ENCODE data around the gene CDHR5. TPM values are rescaled to one million over a fixed set of nuclear protein-coding genes. Genes with fewer than 3 reads are reported as not detected.

The CDHR5 gene
- total and polyA plus RNA-seq, 2 donors from 2014 or later: 7.0 to 45.6 TPM

DNA sequence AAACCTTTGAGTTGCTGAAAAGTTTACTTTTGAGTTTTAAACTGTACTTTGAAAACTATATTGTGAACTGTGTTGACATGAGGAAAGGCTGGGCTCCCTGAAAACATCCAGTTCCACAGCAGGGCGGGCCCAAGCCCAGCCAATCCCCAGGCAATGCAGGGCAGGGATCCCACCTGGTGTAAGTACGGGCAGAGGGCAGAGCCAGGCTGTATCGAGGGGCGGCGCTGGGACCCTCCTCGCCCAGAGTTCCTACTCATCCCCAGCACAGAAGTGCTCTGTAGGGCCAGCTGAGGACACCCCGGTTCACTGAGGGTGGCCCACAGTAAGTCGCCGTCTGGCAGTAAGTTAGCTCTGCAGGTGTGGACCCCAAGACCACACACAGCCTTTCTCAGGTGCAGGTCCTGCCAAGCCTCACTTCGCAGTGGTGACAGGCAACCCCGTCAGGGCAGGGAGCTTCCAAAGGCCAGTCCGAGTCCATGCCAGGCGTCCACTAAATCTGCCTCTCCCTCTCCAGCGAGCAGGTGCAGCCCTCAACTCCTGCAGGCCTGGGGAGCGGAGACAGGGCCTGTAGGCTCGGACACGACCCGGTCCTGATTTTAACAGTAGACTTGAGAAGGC, 57.6 kb downstream of the CDHR5 start:
- H3K27me3 ChIP-seq (ENCODE audit: control insufficient read depth, insufficient read depth, low read length): no peaks in the 10 kb centered on the region
- intact Hi-C loops (cut with DNase I): no loop called here
- H3K9ac ChIP-seq (ENCODE audit: low read length in 3 of 3): peak overlapping the region in 1 of 3 donors; percentile 55
- H3K4me3 ChIP-seq (ENCODE audit: low read length in 3 of 3): no peak overlapping the region
- no peak for FAIRE-seq
- TF ChIP-seq, protein P1, sequence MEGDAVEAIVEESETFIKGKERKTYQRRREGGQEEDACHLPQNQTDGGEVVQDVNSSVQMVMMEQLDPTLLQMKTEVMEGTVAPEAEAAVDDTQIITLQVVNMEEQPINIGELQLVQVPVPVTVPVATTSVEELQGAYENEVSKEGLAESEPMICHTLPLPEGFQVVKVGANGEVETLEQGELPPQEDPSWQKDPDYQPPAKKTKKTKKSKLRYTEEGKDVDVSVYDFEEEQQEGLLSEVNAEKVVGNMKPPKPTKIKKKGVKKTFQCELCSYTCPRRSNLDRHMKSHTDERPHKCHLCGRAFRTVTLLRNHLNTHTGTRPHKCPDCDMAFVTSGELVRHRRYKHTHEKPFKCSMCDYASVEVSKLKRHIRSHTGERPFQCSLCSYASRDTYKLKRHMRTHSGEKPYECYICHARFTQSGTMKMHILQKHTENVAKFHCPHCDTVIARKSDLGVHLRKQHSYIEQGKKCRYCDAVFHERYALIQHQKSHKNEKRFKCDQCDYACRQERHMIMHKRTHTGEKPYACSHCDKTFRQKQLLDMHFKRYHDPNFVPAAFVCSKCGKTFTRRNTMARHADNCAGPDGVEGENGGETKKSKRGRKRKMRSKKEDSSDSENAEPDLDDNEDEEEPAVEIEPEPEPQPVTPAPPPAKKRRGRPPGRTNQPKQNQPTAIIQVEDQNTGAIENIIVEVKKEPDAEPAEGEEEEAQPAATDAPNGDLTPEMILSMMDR (IDR thresholded peaks at IDR 0.05; ENCODE audit: borderline replicate concordance, extremely low read depth, insufficient read depth): no peak
- peak overlapping the region; percentile 9 to 57 for H3K27ac ChIP-seq (ENCODE audit: low read depth in 2 of 2, low read length in 2 of 2)
- peak in 1 of 5 donors; percentile 73 for DNase-seq
- H3K4me1 ChIP-seq (ENCODE audit: control insufficient read depth in 2 of 3, insufficient read depth in 2 of 3, low read depth in 1 of 3, low read length in 3 of 3): peaks cover 0 to 29% (median 5%) of the 10 kb centered on the region in 3 donors
- no peaks in the 10 kb centered on the region for H3K9me3 ChIP-seq (ENCODE audit: control insufficient read depth in 2 of 3, insufficient read depth in 1 of 3, low read length in 3 of 3)
- H3K36me3 ChIP-seq (ENCODE audit: control insufficient read depth in 2 of 3, insufficient read depth in 3 of 3, low read length in 3 of 3): peaks cover 0 to 4% (median 0%) of the 10 kb centered on the region in 3 donors

Small RNA genes lying within 50 kb of the gene (microRNA-seq; reads per million reads assigned to microRNA genes)
- 118 reads per million, percentile 54 among the genes with 10 or more reads in this experiment for gene MIR210

Other genes starting within 250 kb of the CDHR5 start
- 3.6 TPM for gene PKP3, start 230.7 kb downstream of the CDHR5 start, total RNA-seq
- gene PKP3, start 230.7 kb downstream of the CDHR5 start, polyA plus RNA-seq (ENCODE audit: insufficient read depth, low read depth, low replicate concordance): 1.9 TPM
- gene SIGIRR, start 210.0 kb downstream of the CDHR5 start, total RNA-seq: 89.1 TPM
- gene SIGIRR, start 210.0 kb downstream of the CDHR5 start, polyA plus RNA-seq (ENCODE audit: insufficient read depth, low read depth, low replicate concordance): 181 TPM
- 21.8 TPM for gene ANO9, start 182.9 kb downstream of the CDHR5 start, total RNA-seq
- 11.3 TPM for gene ANO9, start 182.9 kb downstream of the CDHR5 start, polyA plus RNA-seq (ENCODE audit: insufficient read depth, low read depth, low replicate concordance)
- 28.5 TPM for gene PTDSS2, start 174.7 kb downstream of the CDHR5 start, total RNA-seq
- 37.7 TPM for gene PTDSS2, start 174.7 kb downstream of the CDHR5 start, polyA plus RNA-seq (ENCODE audit: insufficient read depth, low read depth, low replicate concordance)
- 191 TPM for gene RNH1, start 117.7 kb downstream of the CDHR5 start, total RNA-seq
- gene RNH1, start 117.7 kb downstream of the CDHR5 start, polyA plus RNA-seq (ENCODE audit: insufficient read depth, low read depth, low replicate concordance): 171 TPM
- gene HRAS, start 89.4 kb downstream of the CDHR5 start, total RNA-seq: 66.1 TPM
- gene HRAS, start 89.4 kb downstream of the CDHR5 start, polyA plus RNA-seq (ENCODE audit: insufficient read depth, low read depth, low replicate concordance): 100 TPM
- gene LRRC56, start 87.4 kb downstream of the CDHR5 start, total RNA-seq: 7.7 TPM
- gene LRRC56, start 87.4 kb downstream of the CDHR5 start, polyA plus RNA-seq (ENCODE audit: insufficient read depth, low read depth, low replicate concordance): 1.2 TPM
- gene LMNTD2, start 64.2 kb downstream of the CDHR5 start, total RNA-seq: 8.0 TPM
- 6.2 TPM for gene LMNTD2, start 64.2 kb downstream of the CDHR5 start, polyA plus RNA-seq (ENCODE audit: insufficient read depth, low read depth, low replicate concordance)
- 106 TPM for gene RASSF7, start 64.0 kb downstream of the CDHR5 start, total RNA-seq
- 108 TPM for gene RASSF7, start 64.0 kb downstream of the CDHR5 start, polyA plus RNA-seq (ENCODE audit: insufficient read depth, low read depth, low replicate concordance)
- gene PHRF1, start 48.5 kb downstream of the CDHR5 start, total RNA-seq: 30.9 TPM
- 7.5 TPM for gene PHRF1, start 48.5 kb downstream of the CDHR5 start, polyA plus RNA-seq (ENCODE audit: insufficient read depth, low read depth, low replicate concordance)
- 36.7 TPM for gene IRF7, start 9.0 kb downstream of the CDHR5 start, total RNA-seq
- gene IRF7, start 9.0 kb downstream of the CDHR5 start, polyA plus RNA-seq (ENCODE audit: insufficient read depth, low read depth, low replicate concordance): 21.5 TPM
- gene SCT, start 2.2 kb upstream of the CDHR5 start, total RNA-seq: not detected
- not detected for gene SCT, start 2.2 kb upstream of the CDHR5 start, polyA plus RNA-seq (ENCODE audit: insufficient read depth, low read depth, low replicate concordance)
- 1.1 TPM for gene DRD4, start 12.3 kb upstream of the CDHR5 start, total RNA-seq
- gene DRD4, start 12.3 kb upstream of the CDHR5 start, polyA plus RNA-seq (ENCODE audit: insufficient read depth, low read depth, low replicate concordance): 0.47 TPM
- gene DEAF1, start 70.3 kb upstream of the CDHR5 start, total RNA-seq: 54.5 TPM
- gene DEAF1, start 70.3 kb upstream of the CDHR5 start, polyA plus RNA-seq (ENCODE audit: insufficient read depth, low read depth, low replicate concordance): 30.2 TPM
- 38.6 TPM for gene TMEM80, start 70.9 kb upstream of the CDHR5 start, total RNA-seq
- gene TMEM80, start 70.9 kb upstream of the CDHR5 start, polyA plus RNA-seq (ENCODE audit: insufficient read depth, low read depth, low replicate concordance): 36.2 TPM
- gene EPS8L2, start 81.3 kb upstream of the CDHR5 start, total RNA-seq: 287 TPM
- gene EPS8L2, start 81.3 kb upstream of the CDHR5 start, polyA plus RNA-seq (ENCODE audit: insufficient read depth, low read depth, low replicate concordance): 199 TPM
- gene TALDO1, start 122.5 kb upstream of the CDHR5 start, total RNA-seq: 175 TPM
- 312 TPM for gene TALDO1, start 122.5 kb upstream of the CDHR5 start, polyA plus RNA-seq (ENCODE audit: insufficient read depth, low read depth, low replicate concordance)
- 66.2 TPM for gene GATD1, start 152.5 kb upstream of the CDHR5 start, total RNA-seq
- 38.3 TPM for gene GATD1, start 152.5 kb upstream of the CDHR5 start, polyA plus RNA-seq (ENCODE audit: insufficient read depth, low read depth, low replicate concordance)
- gene CEND1, start 165.1 kb upstream of the CDHR5 start, total RNA-seq: 0.16 TPM
- 3.6 TPM for gene CEND1, start 165.1 kb upstream of the CDHR5 start, polyA plus RNA-seq (ENCODE audit: insufficient read depth, low read depth, low replicate concordance)
- 17.8 TPM for gene SLC25A22, start 173.3 kb upstream of the CDHR5 start, total RNA-seq
- gene SLC25A22, start 173.3 kb upstream of the CDHR5 start, polyA plus RNA-seq (ENCODE audit: insufficient read depth, low read depth, low replicate concordance): 14.3 TPM
- gene PIDD1, start 180.3 kb upstream of the CDHR5 start, total RNA-seq: 16.5 TPM
- 9.1 TPM for gene PIDD1, start 180.3 kb upstream of the CDHR5 start, polyA plus RNA-seq (ENCODE audit: insufficient read depth, low read depth, low replicate concordance)
- 1,544 TPM for gene RPLP2, start 185.0 kb upstream of the CDHR5 start, total RNA-seq
- gene RPLP2, start 185.0 kb upstream of the CDHR5 start, polyA plus RNA-seq (ENCODE audit: insufficient read depth, low read depth, low replicate concordance): 1,997 TPM
- 173 TPM for gene PNPLA2, start 194.0 kb upstream of the CDHR5 start, total RNA-seq
- gene PNPLA2, start 194.0 kb upstream of the CDHR5 start, polyA plus RNA-seq (ENCODE audit: insufficient read depth, low read depth, low replicate concordance): 67.9 TPM
- gene CRACR2B, start 203.0 kb upstream of the CDHR5 start, total RNA-seq: 22.6 TPM
- 16.5 TPM for gene CRACR2B, start 203.0 kb upstream of the CDHR5 start, polyA plus RNA-seq (ENCODE audit: insufficient read depth, low read depth, low replicate concordance)
- gene CD151, start 208.0 kb upstream of the CDHR5 start, total RNA-seq: 476 TPM
- 379 TPM for gene CD151, start 208.0 kb upstream of the CDHR5 start, polyA plus RNA-seq (ENCODE audit: insufficient read depth, low read depth, low replicate concordance)
- gene POLR2L, start 217.6 kb upstream of the CDHR5 start, total RNA-seq: 107 TPM
- 376 TPM for gene POLR2L, start 217.6 kb upstream of the CDHR5 start, polyA plus RNA-seq (ENCODE audit: insufficient read depth, low read depth, low replicate concordance)
- gene TSPAN4, start 217.9 kb upstream of the CDHR5 start, total RNA-seq: 104 TPM
- gene TSPAN4, start 217.9 kb upstream of the CDHR5 start, polyA plus RNA-seq (ENCODE audit: insufficient read depth, low read depth, low replicate concordance): 81.2 TPM

Measured in kidney (tissue), 14 donors.